GM19351 (cell line): ENCODE results near the gene CDK3.

ENCODE experiments used
- ATAC-seq: cut with Tn5 transposase; IDR thresholded peaks from one replicate; pipeline ENCODE4 v1.9.1; 2021; ENCODE audit warnings: mild to moderate bottlenecking, moderate library complexity; ENCODE audit not compliant: unreplicated experiment

CDK3 gene

DNA sequence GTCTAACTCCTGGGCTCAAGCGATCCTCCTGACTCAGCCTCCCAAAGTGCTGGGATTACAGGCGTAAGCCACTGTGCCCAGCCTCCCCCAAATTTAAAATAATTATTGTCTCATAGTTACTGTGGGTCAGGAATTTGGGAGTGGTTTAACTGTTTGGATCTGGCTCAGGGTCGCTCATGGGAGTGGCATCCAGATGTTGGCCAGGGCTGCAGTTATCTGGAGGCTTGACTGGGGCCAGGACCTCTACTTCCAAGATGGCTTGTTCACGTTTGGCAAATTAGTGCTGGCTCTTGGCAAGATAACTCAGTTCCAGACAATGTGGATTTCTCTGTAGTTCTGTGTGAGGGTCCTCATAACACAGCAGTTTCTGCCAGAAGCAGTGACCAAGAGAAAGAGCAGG is 13.6 kb upstream of the CDK3 start:
- ATAC-seq = no peak

DNA sequence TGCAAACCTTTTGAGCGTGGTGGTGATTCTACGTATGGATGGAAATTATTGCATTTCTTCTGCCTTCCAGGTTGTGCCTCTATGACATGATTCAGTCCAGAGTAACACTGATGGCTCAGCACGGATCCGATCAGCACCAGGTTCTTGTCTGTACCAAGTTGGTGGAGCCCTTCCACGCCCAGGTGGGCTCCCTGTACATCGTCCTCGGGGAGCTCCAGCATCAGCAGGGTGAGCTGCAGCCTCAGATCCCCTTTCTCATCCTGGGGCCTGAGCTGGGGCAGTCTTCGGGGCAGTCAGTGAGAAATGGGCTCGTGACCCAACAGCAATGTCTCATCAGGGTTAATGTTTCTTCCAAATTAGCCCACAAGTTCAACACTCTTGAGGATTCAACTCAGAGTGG is 9.3 kb upstream of the CDK3 start:
- no peak for ATAC-seq

DNA sequence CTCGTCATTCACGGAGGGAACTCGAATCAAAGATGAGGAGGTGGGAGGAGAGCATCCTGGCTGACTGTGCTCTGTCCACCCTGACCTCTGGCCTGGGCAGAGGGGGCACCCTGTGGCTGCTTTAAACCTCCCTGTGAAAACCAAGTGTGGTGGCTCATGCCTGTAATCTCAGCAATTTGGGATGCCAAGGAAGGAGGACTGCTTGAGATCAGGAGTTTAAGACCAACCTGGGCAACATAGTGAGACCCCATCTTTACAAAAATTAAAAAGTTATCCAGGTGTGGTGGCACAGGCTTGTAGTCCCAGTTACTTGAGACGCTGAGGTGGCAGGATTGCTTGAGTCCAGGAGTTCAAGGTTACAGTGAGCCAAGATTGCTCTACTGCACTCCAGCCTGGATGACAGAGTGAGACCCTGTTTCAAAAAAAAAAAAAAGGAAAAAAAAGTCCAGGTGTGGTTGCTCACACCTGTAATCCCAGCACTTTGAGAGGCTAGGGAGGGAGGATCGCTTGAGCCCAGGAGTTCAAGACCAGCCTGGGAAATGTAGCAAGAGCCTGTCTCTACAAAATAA is 5.8 kb upstream of the CDK3 start:
- no peak for ATAC-seq

DNA sequence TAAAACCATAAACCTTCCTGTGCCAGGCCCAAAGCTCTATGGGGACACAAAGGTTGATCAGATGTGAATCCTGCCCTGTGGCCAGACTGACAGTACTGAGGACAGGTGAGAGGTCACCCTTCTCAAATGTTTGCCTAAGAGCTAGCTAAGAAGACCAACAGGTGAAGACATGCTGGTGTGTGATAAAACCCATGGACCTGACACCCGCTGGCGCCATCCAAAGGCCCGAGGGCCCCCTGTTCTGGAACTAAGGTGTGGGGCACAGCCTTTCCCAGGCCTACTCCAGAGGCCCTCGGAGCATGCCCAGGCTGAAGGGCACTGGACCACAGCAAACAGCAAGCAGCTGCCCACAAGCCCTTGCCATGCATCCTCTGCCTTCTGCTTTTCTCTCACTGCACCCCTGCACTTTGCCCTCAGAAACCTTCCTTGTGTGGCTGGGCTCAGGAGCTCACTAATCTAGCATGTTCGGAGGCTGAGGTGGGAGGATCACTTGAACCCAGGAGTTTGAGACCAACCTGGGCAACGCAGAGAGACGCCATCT is 5.2 kb upstream of the CDK3 start:
- no peak for ATAC-seq

DNA sequence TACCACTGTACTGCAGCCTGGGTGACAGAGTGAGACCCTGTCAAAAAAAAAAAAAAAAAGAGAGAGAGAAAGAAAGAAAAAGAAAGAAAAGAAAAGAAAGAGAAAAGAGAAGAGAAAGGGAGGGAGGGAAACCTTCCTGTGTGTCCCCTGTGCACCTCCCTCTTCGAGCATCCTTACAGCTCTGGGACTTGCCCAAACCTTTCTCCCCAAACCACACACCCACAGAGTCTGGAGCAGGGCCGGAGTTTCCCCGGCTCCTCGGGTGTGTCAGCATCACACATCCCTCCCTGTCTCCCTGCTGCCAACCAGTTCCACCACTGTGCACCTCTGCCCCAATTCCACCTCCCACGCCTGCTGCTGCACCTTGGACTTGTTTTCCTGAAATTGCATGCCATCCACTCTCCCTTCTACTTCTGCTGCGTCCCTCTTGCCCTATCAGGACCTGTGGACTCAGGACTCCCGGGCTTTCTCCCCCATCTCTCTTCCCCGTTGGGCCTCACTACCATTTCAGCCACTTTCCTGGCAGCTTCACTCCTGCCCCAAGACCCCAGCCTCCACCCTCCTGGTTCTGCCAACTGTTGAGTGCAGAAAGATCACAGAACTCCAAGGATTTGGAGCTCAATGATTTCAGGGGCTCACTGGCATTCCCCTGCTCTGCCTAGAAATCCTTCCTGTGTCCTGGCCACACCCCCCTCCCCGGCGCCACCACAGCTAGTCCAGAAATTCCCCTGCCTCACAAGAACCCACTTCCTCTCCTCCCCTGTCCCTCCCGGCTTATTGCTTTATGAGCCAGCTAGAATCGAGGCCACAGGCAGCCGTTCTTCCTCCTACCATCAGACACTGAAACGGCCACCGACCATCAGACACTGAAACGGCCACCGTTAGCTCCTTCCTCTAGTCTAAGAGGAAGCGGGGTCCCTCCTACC is 3.7 kb upstream of the CDK3 start:
- no peak for ATAC-seq

DNA sequence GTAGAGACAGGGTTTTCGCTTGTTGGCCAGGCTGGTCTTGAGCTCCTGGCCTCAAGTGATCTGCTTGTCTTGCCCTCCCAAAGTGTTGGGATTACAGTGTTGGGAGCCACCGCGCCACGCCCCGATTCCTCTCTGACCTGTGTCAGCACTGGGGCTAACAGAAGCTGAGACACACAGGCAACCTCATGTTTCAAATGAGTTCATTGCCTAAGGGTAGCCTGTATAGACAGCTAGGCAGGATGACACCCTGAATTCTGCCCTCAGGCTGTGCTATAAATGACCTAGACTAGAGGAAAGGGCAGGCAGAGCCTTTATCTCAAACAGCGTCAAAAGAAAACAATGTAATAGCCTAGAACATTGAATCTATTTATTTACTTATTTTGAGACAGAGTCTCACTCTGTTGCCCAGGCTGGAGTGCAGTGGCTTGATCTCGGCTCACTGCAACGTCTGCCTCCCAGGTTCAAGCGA is 2.3 kb upstream of the CDK3 start:
- no peak for ATAC-seq

DNA sequence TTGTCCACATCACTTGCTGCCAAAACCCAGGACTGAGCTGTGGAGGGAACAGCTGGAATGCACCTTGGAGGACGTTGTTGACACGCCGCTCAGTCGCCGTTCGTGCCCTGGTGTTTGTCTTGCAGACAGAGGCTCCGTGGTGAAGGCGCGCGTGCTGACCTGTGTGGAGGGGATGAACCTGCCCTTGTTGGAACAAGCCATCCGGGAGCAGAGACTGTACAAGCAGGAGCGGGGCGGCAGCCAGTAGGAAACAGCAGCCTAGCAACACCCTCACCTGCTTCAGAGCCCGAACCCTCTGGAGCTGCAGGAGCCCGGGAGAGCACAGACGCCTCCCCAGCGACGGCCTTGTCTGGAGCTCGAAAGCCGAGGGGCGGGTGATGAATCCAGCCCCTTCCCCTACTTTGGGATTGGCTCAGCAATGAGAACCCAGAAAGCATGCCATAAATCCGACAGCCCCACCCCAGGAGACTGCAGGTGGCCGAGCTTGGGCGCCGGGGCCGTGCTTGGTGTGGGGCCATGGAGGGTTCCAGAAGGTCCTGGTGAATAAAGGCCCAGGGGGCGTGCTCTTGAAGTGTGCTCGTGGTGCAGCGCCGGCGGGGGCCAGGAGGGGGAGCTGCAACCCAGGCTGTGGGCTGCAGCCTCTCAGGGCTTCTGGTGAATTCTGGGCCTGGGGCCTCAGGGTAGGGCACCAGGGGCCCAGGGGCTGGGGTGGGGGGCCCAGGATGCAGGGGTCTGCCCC is 470 bp upstream of the CDK3 start:
- no peak for ATAC-seq

DNA sequence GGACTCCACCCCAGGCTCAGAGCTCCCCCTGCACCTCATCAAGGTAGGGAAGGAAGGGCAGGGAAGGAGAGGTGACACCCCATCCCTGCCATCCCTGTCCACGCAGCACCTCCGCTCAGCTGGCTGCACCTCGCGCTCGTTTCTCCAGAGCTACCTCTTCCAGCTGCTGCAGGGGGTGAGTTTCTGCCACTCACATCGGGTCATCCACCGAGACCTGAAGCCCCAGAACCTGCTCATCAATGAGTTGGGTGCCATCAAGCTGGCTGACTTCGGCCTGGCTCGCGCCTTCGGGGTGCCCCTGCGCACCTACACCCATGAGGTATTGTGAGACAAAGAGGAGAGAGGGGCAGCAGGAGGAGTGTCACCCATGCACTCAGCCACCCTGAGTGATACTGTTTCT is 1.4 kb downstream of the CDK3 start:
- no peak for ATAC-seq

DNA sequence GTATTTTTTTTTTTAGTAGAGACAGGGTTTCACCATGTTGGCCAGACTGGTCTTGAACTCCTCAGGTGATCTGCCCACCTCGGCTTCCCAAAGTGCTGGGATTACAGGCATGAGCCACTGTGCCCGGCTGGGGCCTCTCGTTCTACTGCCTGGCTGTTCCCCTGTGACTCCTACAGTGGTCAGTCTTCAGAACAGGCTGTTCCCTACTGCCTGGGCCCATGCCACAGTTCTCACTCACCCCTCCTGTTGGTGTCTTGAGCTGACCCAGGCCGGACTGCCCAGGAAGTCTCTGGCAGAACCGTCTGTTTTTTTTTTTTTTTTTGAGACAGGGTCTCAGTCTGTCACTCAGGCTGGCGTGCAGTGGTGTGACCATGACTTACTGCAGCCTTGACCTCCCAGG is 3.3 kb downstream of the CDK3 start:
- ATAC-seq = no peak

DNA sequence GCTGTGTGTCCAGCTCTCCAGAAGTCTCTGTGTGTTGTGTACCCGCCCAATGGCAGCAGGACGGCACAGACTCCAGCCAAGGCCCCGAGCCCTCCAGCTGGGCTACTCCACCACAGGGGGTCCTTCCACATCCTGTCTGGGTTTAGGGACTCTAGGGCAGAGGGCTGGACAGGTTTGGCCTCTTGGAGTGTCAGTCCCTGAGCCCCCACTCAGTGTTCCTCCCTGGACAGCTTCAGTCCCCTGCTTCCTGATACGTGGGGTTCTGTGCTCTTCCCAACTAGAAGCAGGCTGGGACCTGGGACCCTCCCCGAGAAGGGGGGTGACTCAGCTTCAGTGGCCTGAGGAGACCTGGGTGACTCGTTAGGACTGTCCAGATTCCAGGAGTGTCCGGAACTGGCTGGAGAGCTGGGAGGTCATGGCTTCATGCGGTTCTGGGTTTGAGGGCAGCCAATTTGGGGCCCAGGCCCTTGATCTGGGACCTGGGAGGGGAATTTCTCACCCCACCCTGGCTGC is 4.2 kb downstream of the CDK3 start:
- ATAC-seq = no peak

DNA sequence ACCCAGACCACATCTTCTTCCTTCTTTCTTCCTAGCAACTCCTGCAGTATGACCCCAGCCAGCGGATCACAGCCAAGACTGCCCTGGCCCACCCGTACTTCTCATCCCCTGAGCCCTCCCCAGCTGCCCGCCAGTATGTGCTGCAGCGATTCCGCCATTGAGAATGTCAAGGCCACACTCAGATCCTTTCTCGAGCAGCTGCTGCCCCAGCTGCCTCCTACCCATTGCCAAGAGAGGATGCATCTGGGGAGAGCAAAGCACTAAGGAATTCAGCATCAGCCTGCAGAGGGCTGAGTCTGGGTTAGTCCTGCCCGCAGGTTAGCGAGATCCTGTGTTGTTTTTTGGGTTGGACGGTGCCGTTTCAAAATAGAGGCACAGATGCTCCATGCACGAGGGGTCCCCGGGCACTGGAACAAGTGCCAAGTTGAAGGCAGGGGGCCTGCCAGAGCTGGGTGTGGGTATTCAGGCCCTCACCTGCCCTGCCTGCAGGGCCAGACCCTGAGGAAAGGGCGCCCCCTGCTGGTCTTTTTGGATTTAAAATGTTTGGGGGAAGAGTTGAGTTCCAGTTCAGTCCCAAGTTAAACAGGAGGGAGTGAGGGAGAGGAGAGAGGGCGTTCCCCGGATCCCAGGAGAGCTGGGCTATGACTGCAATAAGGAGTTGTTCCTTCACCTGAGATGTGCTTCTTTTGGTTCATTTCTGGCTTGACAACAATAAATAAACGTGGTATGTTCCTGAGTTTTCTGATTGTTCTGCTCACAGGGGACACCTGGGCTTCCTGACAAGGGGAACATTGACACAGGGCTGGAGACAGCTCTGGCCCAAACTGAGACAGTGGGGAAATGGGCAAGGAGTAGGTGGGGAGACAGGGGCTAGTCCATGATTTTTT is 4.9 kb downstream of the CDK3 start:
- no peak for ATAC-seq

DNA sequence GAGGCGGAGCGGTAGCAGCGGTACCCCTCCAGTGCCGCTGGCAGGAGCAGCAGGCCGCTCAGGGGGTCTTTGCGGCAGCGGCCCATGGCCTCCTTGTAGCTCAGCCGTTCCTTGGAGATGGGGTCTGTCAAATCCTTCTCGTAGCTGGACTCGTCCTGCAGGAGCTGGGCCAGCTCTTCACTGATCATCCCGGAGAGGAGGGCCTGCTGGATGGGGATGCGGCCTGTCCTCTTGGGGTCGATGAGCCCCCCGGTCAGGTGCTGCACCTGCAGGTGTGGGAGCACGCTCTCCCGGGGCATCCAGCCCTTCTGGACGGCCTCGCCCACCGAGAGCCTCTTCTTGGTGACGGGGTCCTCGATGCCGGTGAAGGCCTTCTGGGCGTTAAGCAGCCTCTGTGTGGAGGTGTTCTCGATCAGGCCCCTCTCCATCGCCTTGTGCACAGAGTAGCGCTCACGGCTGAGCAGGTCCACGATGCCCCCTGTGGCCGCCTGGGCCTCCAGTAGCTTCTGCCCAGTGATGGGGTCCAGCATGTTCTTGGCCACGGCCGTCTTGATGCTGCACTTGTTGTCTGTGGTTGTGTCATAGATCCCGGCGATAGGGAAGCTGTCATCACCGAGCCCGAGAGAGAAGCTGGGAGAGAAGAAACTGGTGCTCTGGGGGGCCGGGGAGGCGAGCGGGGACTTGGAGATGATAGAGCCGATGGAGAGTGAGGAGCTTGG is 6.6 kb downstream of the CDK3 start:
- no peak for ATAC-seq

DNA sequence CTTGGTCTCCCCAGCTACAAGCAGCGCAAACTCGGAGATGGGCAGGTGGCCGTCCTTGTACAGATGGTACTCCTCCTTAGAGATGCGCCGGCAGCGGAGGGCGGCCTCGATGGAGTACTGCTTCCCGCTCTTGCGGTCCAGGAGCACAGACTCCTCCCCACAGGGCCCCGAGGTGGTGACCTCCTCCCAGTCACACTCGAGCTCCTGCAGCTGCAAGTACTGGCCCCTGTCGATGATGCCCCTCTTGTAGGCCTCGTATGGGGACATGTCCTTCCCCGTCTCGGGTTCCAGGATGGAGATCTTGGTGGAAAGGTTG is 7.2 kb downstream of the CDK3 start:
- no peak for ATAC-seq

DNA sequence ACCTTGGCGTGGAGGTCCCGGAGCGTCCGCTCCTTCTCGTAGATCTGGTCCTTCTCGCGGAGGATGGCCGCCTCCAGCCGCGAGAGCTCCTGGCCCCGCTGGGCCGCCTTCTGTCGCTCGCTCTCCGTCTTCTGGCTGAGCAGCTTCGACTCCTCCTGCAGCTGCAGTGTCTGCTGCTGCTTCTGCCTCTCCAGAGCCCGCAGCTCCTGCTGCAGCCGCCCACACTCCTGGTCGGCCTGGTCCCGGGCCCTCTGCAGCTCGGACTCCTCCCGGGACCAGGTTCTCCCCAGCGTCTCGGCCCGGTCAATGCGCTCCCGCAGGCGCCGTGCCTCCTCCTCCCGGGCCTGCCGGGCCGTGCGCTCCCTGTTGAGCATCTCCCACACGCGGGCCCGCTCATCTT is 7.6 kb downstream of the CDK3 start:
- ATAC-seq = no peak

DNA sequence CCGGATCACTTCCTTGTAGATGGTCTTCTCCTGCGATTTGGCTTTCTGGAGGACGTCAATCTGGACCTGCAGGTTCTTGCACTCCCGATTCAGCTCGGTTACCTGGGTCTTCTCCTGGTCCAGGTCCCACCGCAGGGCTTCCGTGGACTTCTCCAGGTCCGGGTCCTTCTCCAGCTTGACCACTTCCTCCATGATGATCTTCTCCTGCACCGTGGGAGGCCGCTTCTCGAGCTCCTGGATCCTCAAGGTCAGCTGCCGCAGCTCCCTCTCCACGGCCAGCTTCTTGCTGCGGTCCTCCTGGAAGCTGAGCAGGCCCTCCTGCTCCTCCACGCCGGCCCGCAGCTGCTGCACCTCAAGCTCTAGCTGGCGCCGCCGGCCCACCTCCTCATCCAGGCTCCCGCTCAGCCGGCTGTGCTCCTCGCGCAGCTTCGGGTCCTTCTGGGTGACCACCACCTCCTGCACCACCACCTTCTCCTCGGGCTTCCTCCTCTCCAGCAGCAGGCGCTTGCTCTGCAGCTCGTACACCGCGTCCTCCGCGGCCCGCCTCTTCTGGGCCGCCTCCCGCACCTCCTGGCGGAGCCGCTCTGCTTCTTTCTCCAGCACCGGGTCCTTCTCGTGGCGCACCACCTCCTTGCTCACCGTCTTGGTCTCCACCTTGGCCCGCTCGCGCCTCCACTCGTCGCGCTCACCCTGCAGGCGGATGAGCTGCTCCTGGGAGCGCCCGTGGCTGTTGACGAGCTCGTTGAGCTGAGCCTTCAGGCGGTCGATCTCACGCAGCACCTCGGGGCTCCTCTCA is 8.2 kb downstream of the CDK3 start:
- ATAC-seq = no peak

DNA sequence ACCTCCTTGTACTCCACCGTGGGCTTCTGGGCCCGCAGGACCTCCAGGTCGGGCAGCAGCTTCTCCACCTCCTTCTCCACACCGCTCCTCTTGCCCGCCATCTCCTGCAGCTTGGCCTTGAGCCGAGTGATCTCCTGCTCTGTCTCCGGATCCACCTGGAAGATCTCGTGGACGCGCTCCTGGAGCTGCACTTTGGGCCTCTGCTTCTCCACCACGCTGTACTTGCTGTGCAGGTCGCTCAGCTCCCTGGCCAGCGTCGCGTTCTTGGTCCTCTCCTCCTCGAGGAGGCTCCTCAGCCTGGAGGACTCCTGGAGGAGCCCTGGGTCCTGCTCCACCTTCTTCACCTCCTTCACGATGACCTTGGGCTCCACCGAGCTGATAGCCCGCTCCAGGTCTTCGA is 8.8 kb downstream of the CDK3 start:
- no peak for ATAC-seq

DNA sequence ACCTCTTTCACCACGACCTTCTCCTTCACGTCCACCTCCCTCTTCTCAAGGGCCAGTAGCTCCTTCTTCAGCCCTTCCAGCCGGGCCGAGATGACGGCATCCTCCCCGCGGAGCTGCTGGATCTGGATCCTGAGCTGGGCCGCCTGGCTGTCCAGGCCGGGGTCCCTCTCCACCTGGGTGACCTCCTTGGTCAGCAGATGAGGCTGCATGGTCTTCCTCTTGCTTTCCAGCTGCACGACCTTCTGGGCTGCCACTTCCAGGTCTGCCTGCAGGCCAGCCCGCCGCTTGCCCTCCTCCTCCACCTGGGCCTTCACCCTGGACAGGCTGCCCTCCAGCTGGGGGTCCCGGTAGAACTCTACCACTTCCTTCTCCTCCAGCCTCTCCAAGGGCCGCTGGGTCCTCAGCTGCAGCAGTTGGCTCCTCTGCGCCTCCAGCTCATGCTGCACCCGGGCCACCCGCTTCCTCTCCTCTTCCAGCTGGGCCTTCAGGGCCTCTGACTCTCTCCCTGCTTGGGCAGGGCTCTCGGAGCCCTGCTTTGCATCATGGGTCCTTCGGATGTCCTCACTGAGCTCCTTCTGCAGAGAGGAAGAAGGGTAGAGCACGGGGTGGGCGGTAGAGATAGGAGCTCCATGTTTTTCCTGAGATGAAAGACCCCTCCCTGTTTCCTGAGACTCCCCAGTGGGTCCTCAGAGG is 9.5 kb downstream of the CDK3 start:
- no peak for ATAC-seq

DNA sequence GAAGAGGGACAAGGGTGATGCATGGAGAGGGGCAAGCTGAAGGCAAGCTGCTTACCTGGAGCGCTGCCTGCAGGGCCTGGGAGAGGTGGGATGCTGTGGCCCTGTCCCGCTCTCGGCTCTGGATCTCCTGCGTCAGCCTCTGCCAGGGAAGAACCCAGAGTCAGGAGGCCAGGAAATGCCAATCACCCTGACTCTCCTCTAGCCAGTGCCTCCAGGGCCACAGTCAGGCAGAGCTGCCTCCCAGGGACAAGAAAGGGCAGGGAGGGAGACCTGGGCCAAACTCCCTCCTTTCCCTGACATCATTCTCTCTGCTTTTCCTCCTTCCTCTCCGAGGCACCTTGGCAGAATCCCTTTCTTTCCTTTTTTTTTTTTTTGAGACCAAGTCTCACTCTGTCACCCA is 11.3 kb downstream of the CDK3 start:
- no peak for ATAC-seq
